ENCODE data around the gene MGAT5. TPM values are rescaled to one million over a fixed set of nuclear protein-coding genes. Genes with fewer than 3 reads are reported as not detected.

The MGAT5 gene
- total RNA-seq, 4 donors from 2014 or later: 28.3 to 52.3 (median 40.4) TPM

GRCh38 chr2:134324430-134324829, 70.6 kb downstream of the MGAT5 start:
- TF ChIP-seq CTCF (IDR thresholded peaks at IDR 0.05): no peak
- DNase-seq (ENCODE audit: low spot score): no peak
- ATAC-seq (ENCODE audit: low FRiP score): no peak

- peak; percentile 42 for ATAC-seq (ENCODE audit: low FRiP score)
- no peak for TF ChIP-seq CTCF (IDR thresholded peaks at IDR 0.05)
- no peak for DNase-seq (ENCODE audit: low spot score)
Observed at GRCh38 chr2:134324947-134325346, 71.1 kb downstream of the MGAT5 start.

- TF ChIP-seq CTCF (IDR thresholded peaks at IDR 0.05): no peak
- DNase-seq (ENCODE audit: low spot score): no peak
- no peak for ATAC-seq (ENCODE audit: low FRiP score)
Observed at GRCh38 chr2:134325696-134326095, 71.8 kb downstream of the MGAT5 start.

GRCh38 chr2:134327367-134327766, 73.5 kb downstream of the MGAT5 start:
- TF ChIP-seq CTCF (IDR thresholded peaks at IDR 0.05): no peak
- ATAC-seq (ENCODE audit: low FRiP score) (no peak), DNase-seq (ENCODE audit: low spot score) (no peak)

GRCh38 chr2:134331081-134331480, 77.2 kb downstream of the MGAT5 start:
- no peak for DNase-seq (ENCODE audit: low spot score)
- ATAC-seq (ENCODE audit: low FRiP score): no peak
- no peak for TF ChIP-seq CTCF (IDR thresholded peaks at IDR 0.05)

- DNase-seq (ENCODE audit: low spot score) (no peak), ATAC-seq (ENCODE audit: low FRiP score) (no peak)
- TF ChIP-seq CTCF (IDR thresholded peaks at IDR 0.05): no peak
Observed at GRCh38 chr2:134333646-134334189, 79.8 kb downstream of the MGAT5 start.

- ATAC-seq (ENCODE audit: low FRiP score) (no peak), DNase-seq (ENCODE audit: low spot score) (no peak)
- no peak for TF ChIP-seq CTCF (IDR thresholded peaks at IDR 0.05)
Observed at GRCh38 chr2:134334542-134335353, 80.9 kb downstream of the MGAT5 start.
